GM21447 (cell line): Measurements from ENCODE around the gene ANXA4.

Source experiments
- ATAC-seq: cut with Tn5 transposase; IDR thresholded peaks from one replicate; pipeline ENCODE4 v1.9.1; 2021; ENCODE audit not compliant: unreplicated experiment

The ANXA4 gene

GRCh38 chr2:69836316-69836715 is 94.4 kb downstream of the ANXA4 start:
- no peak for ATAC-seq

- no peak for ATAC-seq
Observed at GRCh38 chr2:69837533-69837932, 95.6 kb downstream of the ANXA4 start.

GRCh38 chr2:69843993-69844392 is 102.1 kb downstream of the ANXA4 start:
- ATAC-seq, result no peak

GRCh38 chr2:69844560-69844959 is 102.6 kb downstream of the ANXA4 start:
- ATAC-seq, result no peak

- no peak for ATAC-seq
Observed at GRCh38 chr2:69846182-69847067, 104.5 kb downstream of the ANXA4 start.

GRCh38 chr2:69847068-69847828 is 105.3 kb downstream of the ANXA4 start:
- no peak for ATAC-seq

- ATAC-seq, result no peak
Observed at GRCh38 chr2:69848186-69848790, 106.4 kb downstream of the ANXA4 start.

- ATAC-seq, result no peak
Observed at GRCh38 chr2:69858261-69858660, 116.3 kb downstream of the ANXA4 start.

GRCh38 chr2:69863298-69863697 is 121.4 kb downstream of the ANXA4 start:
- no peak for ATAC-seq
